K562 (cell line): ENCODE results near the gene APCDD1L. TPM values are rescaled to one million over a fixed set of nuclear protein-coding genes. Genes with fewer than 3 reads are reported as not detected.

ENCODE experiments used
- ATAC-seq: fragments of 200-7000 bp; cut with Tn5 transposase; 3 replicates; pipeline ENCODE4 v1.9.1; 2020; ENCODE audit warnings: moderate library complexity
- BruUV-seq: library from RNA; stranded (reverse); fragments of 400-500 nt; replicated peaks from 2 replicates; lab custom pipeline; 2021; lab: Mats Ljungman, UMichigan
- CTCF ChIA-PET: fragments of 300-600 bp; formaldehyde crosslinking; extraction: SDS; loops from one replicate; lab custom pipeline; 2021; ENCODE audit warnings: low intra/inter-chr PET ratio; lab: Yijun Ruan, JAX
- POLR2A ChIA-PET: fragments of 300-600, 350-650 bp; sonication (Branson Sonifier 250); formaldehyde crosslinking; extraction: SDS; loops from one replicate; lab custom pipeline; 2021; ENCODE audit warnings: antibody characterized with exemption, inconsistent platforms; lab: Yijun Ruan, JAX
- DNase-seq, 4 experiments: peaks; one replicate each; pipeline versions ENCODE4 v3.0.0 to v3.0.0-alpha.2; 2011 to 2018; ENCODE audit warnings: low spot score in 3 of 4, mixed read lengths in 3 of 4; ENCODE audit errors: extremely low read depth in 1 of 4
- FAIRE-seq: peaks from 2 replicates; lab custom pipeline; 2011; peaks lifted over from hg19 to GRCh38; lab: Jason Lieb, UNC
- H2AFZ ChIP-seq: 2 replicates; pipeline ENCODE4 v1.6.0; 2011; ENCODE audit warnings: low read depth, low read length, control low read depth, inconsistent platforms
- H3K27ac ChIP-seq: fragments of 200-600 bp; 3 replicates; pipeline ENCODE4 v1.8.0; 2011; ENCODE audit warnings: low read depth, mild to moderate bottlenecking, control low read depth, inconsistent platforms, low read length, moderate library complexity, mixed read lengths; ENCODE audit errors: extremely low read depth
- H3K27me3 ChIP-seq, 2 experiments: fragments of 300-600 bp in 1 of 2; 2 replicates in 1 of 2; 3 replicates in 1 of 2; pipeline versions ENCODE4 v1.6.0 to v1.8.0; 2011; ENCODE audit warnings: inconsistent platforms in 2 of 2, low read length in 2 of 2, mild to moderate bottlenecking in 1 of 2, mixed read lengths in 1 of 2, moderate library complexity in 1 of 2; ENCODE audit not compliant: control insufficient read depth in 2 of 2, insufficient read depth in 2 of 2
- H3K36me3 ChIP-seq: fragments of 300-600 bp; 3 replicates; pipeline ENCODE4 v1.8.0; 2011; ENCODE audit warnings: mild to moderate bottlenecking, low read length, inconsistent platforms; ENCODE audit not compliant: control insufficient read depth, insufficient read depth
- H3K4me1 ChIP-seq, 2 experiments: fragments of 200-600 bp in 1 of 2; replicated peaks in 1 of 2; 2 replicates in 1 of 2; 3 replicates in 1 of 2; pipeline versions ENCODE4 v1.5.1 to v1.8.0; 2011; ENCODE audit warnings: inconsistent platforms in 2 of 2, low read length in 2 of 2, mild to moderate bottlenecking in 1 of 2, mixed read lengths in 1 of 2, moderate library complexity in 1 of 2; ENCODE audit not compliant: control insufficient read depth in 2 of 2, insufficient read depth in 2 of 2
- H3K4me2 ChIP-seq: 2 replicates; pipeline ENCODE4 v1.6.1; 2011; ENCODE audit warnings: low read length, control low read depth, inconsistent platforms, mixed read lengths; ENCODE audit not compliant: insufficient read depth
- H3K4me3 ChIP-seq: fragments of 200-600 bp; sonication (generic), shearing (Covaris generic); 2 replicates; pipeline ENCODE4 v1.5.1; 2016; ENCODE audit warnings: control low read depth, inconsistent platforms
- H3K79me2 ChIP-seq: fragments of 200-600 bp; 3 replicates; pipeline ENCODE4 v1.8.0; 2011; ENCODE audit warnings: low read length, inconsistent platforms; ENCODE audit not compliant: control insufficient read depth, insufficient read depth
- H3K9ac ChIP-seq, 2 experiments: 2 replicates each; pipeline versions ENCODE4 v1.6.0 to v1.6.1; 2011; ENCODE audit warnings: low read depth in 2 of 2, low read length in 2 of 2, control low read depth in 1 of 2, inconsistent platforms in 1 of 2, mild to moderate bottlenecking in 1 of 2, mixed read lengths in 1 of 2; ENCODE audit not compliant: insufficient read depth in 1 of 2
- H3K9me1 ChIP-seq: one replicate; pipeline ENCODE4 v1.6.0; 2011; ENCODE audit warnings: inconsistent platforms, mild to moderate bottlenecking, low read length, moderate library complexity; ENCODE audit not compliant: control insufficient read depth, insufficient read depth
- H3K9me3 ChIP-seq: replicated peaks from 2 replicates; pipeline ENCODE4 v1.5.1; 2011; ENCODE audit warnings: low read depth, low read length, inconsistent platforms; ENCODE audit not compliant: control insufficient read depth, insufficient read depth
- H4K20me1 ChIP-seq: replicated peaks from 2 replicates; pipeline ENCODE4 v1.6.1; 2011; ENCODE audit warnings: low read length, inconsistent platforms, mixed read lengths; ENCODE audit not compliant: control insufficient read depth, insufficient read depth
- ATF7 ChIP-seq: fragments of 450-650 bp; IDR thresholded peaks from 2 replicates; pipeline ENCODE4 v1.7.1; 2014; ENCODE audit warnings: mild to moderate bottlenecking, moderate library complexity
- CLOCK ChIP-seq: fragments of 250-450 bp; sonication (Bioruptor Pico); IDR thresholded peaks from 2 replicates; pipeline ENCODE4 v1.4.0; 2020; ENCODE audit warnings: mild to moderate bottlenecking, moderate library complexity, borderline replicate concordance
- CREB1 ChIP-seq, 2 experiments: sonication (generic) in 1 of 2; formaldehyde crosslinking in 1 of 2; IDR thresholded peaks; 2 replicates each; pipeline versions ENCODE4 v1.6.1 to v1.8.0; 2012 to 2022; ENCODE audit warnings: inconsistent platforms in 1 of 2, mild to moderate bottlenecking in 1 of 2, missing genetic modification reagents in 1 of 2, moderate library complexity in 1 of 2
- CSDE1 ChIP-seq, 2 experiments: fragments of 450-650 bp; IDR thresholded peaks; 2 replicates each; pipeline ENCODE4 v1.6.1; 2016; ENCODE audit warnings: mild to moderate bottlenecking in 1 of 2
- ETV5 ChIP-seq: sonication (generic); formaldehyde crosslinking; IDR thresholded peaks from 2 replicates; pipeline ENCODE4 v1.4.0; 2020; ENCODE audit warnings: low read depth, mild to moderate bottlenecking, missing genetic modification reagents
- IRF1 ChIP-seq: sonication (generic); formaldehyde crosslinking; IDR thresholded peaks from 2 replicates; pipeline ENCODE4 v1.8.0; 2022; ENCODE audit warnings: missing genetic modification reagents, mild to moderate bottlenecking, borderline replicate concordance
- MTA3 ChIP-seq: fragments of 450-650 bp; formaldehyde crosslinking; IDR thresholded peaks from 2 replicates; pipeline ENCODE4 v1.6.1; 2017; ENCODE audit warnings: mild to moderate bottlenecking, borderline replicate concordance
- MYC ChIP-seq, 2 experiments: fragments of 250-450 bp in 1 of 2; sonication (Bioruptor Pico) in 1 of 2; IDR thresholded peaks; 2 replicates each; pipeline versions ENCODE4 v1.5.1 to v1.6.1; 2012 to 2021; ENCODE audit warnings: low read depth in 2 of 2, borderline replicate concordance in 1 of 2, improper control_type of control experiment in 1 of 2, low read length in 1 of 2, mild to moderate bottlenecking in 1 of 2, moderate library complexity in 1 of 2
- PHB2 ChIP-seq: fragments of 450-650 bp; IDR thresholded peaks from 2 replicates; pipeline ENCODE4 v1.6.1; 2017; ENCODE audit warnings: low read depth
- RBBP5 ChIP-seq: fragments of 200-600 bp; sonication (generic); IDR thresholded peaks from 2 replicates; pipeline ENCODE4 v1.6.1; 2012; ENCODE audit warnings: borderline replicate concordance, mild to moderate bottlenecking, low read length, control low read depth, inconsistent platforms; ENCODE audit not compliant: insufficient read depth, poor library complexity, severe bottlenecking
- SMARCA4 ChIP-seq: fragments of 450-650 bp; IDR thresholded peaks from 2 replicates; pipeline ENCODE4 v1.6.1; 2016
- SMC3 ChIP-seq: conservative IDR thresholded peaks from 2 replicates; pipeline ENCODE4 v1.6.1; 2011; ENCODE audit warnings: low read depth, low read length, improper control_type of control experiment; ENCODE audit not compliant: insufficient read depth
- SPI1 ChIP-seq: IDR thresholded peaks from 2 replicates; pipeline ENCODE4 v1.6.1; 2011; ENCODE audit warnings: low read depth, low read length, control low read depth, borderline replicate concordance
- ZBTB1 ChIP-seq: sonication (generic); formaldehyde crosslinking; IDR thresholded peaks from 2 replicates; pipeline ENCODE4 v1.8.1; 2023; ENCODE audit warnings: missing genetic modification reagents, low read depth, mild to moderate bottlenecking, borderline replicate concordance
- ZC3H8 ChIP-seq: fragments of 450-650 bp; IDR thresholded peaks from 2 replicates; pipeline ENCODE4 v1.6.1; 2017
- WGBS: fragments of 100-300 bp; shearing (Covaris generic); methylation state at CpG from one replicate; pipeline ENCODE4 v1.1.6; 2016; ENCODE audit warnings: low coverage, mixed read lengths; ENCODE audit not compliant: insufficient coverage; ENCODE audit errors: missing lambda C conversion rate; 5-methylcytosine and 5-hydroxymethylcytosine counted together
- in situ Hi-C: fragments of 300-500 bp; cut with MboI; formaldehyde crosslinking; loops from 4 replicates; pipeline ENCODE4 v1.15.0; 2018; ENCODE audit warnings: inconsistent platforms, mixed read lengths
- intact Hi-C: fragments of 100-400 bp; cut with micrococcal nuclease; formaldehyde crosslinking; loops from 2 replicates; pipeline ENCODE4 v1.14.2; 2022
- polyA plus RNA-seq, 8 experiments: library from polyadenylated mRNA; depleted of rRNA in 4 of 8; stranded (reverse) in 5 of 8; unstranded in 3 of 8; fragments of >200 nt; fragmentation: Nextera tagmentation in 2 of 8; fragmentation: Illumina TruSeq in 1 of 8; extraction: Ambion mirVana in 2 of 8; extraction: Trizol in 1 of 8; gene quantifications; 2 replicates each; pipeline versions ENCODE4 v1.2.1 to v1.2.3, GENCODE V29; 2011 to 2014; ENCODE audit warnings: inconsistent platforms in 1 of 8, missing spikeins in 1 of 8
- total RNA-seq, 7 experiments: library from RNA; depleted of rRNA in 6 of 7; stranded (reverse); fragments of >200 nt in 6 of 7; fragmentation: Illumina TruSeq in 2 of 7; extraction: Trizol in 2 of 7; gene quantifications; 2 replicates each; pipeline versions ENCODE4 v1.2.1 to v1.2.3, GENCODE V29; 2011 to 2021; ENCODE audit warnings: low replicate concordance in 1 of 7
- TF ChIP-seq, protein P1 (sequence below): sonication (generic); formaldehyde crosslinking; IDR thresholded peaks from 2 replicates; pipeline ENCODE4 v1.5.0; 2020; ENCODE audit warnings: missing genetic modification reagents

Gene APCDD1L
- total and polyA plus RNA-seq, 9 of the 15 experiments (the other 6 are each of a cell fraction or from before 2014, with no cell fraction given), result not detected

DNA sequence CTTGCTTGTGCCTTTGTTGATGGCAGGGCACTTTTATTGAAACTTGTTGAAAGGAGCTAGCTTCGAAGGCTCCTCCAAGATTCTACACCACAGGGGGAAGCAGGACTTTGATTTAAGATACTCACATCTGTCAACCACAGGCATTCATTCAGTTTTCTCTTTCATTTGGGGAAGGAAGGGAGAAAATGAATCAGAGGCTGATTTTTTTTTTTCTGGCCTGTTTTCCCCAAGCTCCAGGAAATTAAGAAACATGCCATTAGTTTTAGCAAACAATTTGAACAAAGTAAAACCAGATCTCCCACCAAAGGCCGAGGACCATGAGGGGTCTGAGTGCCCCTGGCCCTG is 8.7 kb upstream of the APCDD1L start (continued):
- TF ChIP-seq SPI1, result no peak
- no peak for TF ChIP-seq SMC3
- no peak for TF ChIP-seq IRF1 (CRISPR knock-in tag)

DNA sequence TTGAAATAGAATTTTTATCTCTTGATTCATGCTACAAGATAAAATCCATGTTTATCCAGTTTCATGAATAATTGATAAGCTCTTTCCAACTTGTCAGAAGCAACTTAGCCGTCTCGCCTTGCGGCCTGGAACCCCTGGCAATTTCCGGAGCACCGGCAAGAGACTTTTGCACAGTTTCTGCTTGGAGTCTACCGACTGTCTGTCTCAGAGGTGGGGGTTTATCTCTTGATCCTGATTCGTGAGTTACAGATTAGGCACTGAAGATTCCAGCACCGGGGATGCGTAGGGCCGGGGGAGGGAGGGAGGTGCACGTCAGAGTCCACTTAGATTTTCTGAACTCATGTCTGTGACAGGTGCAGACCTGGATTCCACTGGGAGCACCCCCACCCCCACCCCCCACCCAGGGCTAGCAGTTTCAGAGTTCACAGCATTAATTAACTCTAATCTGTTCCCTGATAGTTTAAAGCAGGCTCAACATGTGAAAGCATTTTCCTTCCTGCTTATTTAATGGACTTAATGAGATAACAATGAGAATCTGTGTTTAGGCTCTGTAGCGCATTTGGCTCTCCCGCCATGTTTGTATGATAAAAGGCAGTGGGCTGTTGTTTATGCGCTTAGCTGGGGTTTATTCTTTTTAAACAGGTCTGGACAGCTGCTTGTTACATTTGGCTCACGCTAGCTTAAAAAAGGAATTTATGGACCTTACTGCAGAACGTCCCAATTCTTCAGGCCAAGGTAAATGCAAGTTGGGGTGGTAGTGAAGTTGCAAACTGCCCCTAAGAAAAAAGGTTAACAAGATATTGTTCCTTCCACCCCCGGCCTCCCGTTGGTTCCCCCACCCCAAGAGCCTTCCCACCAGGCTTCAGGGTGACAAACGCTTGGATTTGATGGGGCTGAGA is 8.1 kb upstream of the APCDD1L start:
- H3K27ac ChIP-seq, result no peak overlapping the region
- no peaks in the 10 kb centered on the region for H3K79me2 ChIP-seq
- ChIA-PET POLR2A (no interaction called here), CTCF (no interaction called here)
- no peak overlapping the region for H3K4me3 ChIP-seq
- ATAC-seq, result no peak
- H3K9ac ChIP-seq, result no peak overlapping the region
- WGBS, result 16% methylated on average over 15 of the region's 19 CpGs
- intact Hi-C loops, result no loop called here
- in situ Hi-C loops, result no loop called here
- no peaks in the 10 kb centered on the region for H4K20me1 ChIP-seq
- H3K9me3 ChIP-seq, result no peaks in the 10 kb centered on the region; the same call in 1 of the 2 replicates
- no peak for DNase-seq
- H3K4me1 ChIP-seq, result no peaks in the 10 kb centered on the region
- H3K9me1 ChIP-seq, result no peaks in the 10 kb centered on the region
- no TSS peak for BruUV-seq
- H3K36me3 ChIP-seq, result no peaks in the 10 kb centered on the region
- peaks cover 3 to 29% of the 10 kb centered on the region in 2 experiments; a peak in 3 of 5 replicates for H3K27me3 ChIP-seq
- H2AFZ ChIP-seq, result no peak overlapping the region
- no peak for FAIRE-seq
- H3K4me2 ChIP-seq, result no peak overlapping the region
- TF ChIP-seq ETV5 (CRISPR knock-in tag), result no peak
- TF ChIP-seq, protein P1, sequence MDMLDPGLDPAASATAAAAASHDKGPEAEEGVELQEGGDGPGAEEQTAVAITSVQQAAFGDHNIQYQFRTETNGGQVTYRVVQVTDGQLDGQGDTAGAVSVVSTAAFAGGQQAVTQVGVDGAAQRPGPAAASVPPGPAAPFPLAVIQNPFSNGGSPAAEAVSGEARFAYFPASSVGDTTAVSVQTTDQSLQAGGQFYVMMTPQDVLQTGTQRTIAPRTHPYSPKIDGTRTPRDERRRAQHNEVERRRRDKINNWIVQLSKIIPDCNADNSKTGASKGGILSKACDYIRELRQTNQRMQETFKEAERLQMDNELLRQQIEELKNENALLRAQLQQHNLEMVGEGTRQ, result no peak
- no peak for TF ChIP-seq MYC (IDR thresholded peaks at IDR 0.05; ENCODE audit: low read depth, low read length)
- no peak for TF ChIP-seq MYC (CRISPR knock-in tag; IDR thresholded peaks at IDR 0.05; ENCODE audit: borderline replicate concordance, low read depth)
- TF ChIP-seq SMARCA4, result no peak
- no peak for TF ChIP-seq MTA3
- TF ChIP-seq ZBTB1 (CRISPR knock-in tag), result no peak
- TF ChIP-seq RBBP5, result no peak
- TF ChIP-seq ATF7, result no peak
- TF ChIP-seq CLOCK (CRISPR knock-in tag), result no peak
- no peak for TF ChIP-seq CSDE1 (IDR thresholded peaks at IDR 0.05)
- no peak for TF ChIP-seq ZC3H8
- TF ChIP-seq CREB1 (IDR thresholded peaks at IDR 0.05), result no peak
- no peak for TF ChIP-seq CREB1 (CRISPR knock-in tag; IDR thresholded peaks at IDR 0.05)
- no peak for TF ChIP-seq PHB2
